ENCODE results near the gene SPEF2. TPM values are rescaled to one million over a fixed set of nuclear protein-coding genes. Genes with fewer than 3 reads are reported as not detected.

Gene SPEF2
- total RNA-seq, 1 experiment from 2014 or later, result 0.87 TPM

- TF ChIP-seq, protein P1, sequence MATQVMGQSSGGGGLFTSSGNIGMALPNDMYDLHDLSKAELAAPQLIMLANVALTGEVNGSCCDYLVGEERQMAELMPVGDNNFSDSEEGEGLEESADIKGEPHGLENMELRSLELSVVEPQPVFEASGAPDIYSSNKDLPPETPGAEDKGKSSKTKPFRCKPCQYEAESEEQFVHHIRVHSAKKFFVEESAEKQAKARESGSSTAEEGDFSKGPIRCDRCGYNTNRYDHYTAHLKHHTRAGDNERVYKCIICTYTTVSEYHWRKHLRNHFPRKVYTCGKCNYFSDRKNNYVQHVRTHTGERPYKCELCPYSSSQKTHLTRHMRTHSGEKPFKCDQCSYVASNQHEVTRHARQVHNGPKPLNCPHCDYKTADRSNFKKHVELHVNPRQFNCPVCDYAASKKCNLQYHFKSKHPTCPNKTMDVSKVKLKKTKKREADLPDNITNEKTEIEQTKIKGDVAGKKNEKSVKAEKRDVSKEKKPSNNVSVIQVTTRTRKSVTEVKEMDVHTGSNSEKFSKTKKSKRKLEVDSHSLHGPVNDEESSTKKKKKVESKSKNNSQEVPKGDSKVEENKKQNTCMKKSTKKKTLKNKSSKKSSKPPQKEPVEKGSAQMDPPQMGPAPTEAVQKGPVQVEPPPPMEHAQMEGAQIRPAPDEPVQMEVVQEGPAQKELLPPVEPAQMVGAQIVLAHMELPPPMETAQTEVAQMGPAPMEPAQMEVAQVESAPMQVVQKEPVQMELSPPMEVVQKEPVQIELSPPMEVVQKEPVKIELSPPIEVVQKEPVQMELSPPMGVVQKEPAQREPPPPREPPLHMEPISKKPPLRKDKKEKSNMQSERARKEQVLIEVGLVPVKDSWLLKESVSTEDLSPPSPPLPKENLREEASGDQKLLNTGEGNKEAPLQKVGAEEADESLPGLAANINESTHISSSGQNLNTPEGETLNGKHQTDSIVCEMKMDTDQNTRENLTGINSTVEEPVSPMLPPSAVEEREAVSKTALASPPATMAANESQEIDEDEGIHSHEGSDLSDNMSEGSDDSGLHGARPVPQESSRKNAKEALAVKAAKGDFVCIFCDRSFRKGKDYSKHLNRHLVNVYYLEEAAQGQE (IDR thresholded peaks at IDR 0.05; ENCODE audit: insufficient read depth in 1 of 2, low read depth in 2 of 2, low read length in 1 of 2), result no peak
- TF ChIP-seq CTCF (IDR thresholded peaks at IDR 0.05), result no peak
- TF ChIP-seq POLR2AphosphoS5 (IDR thresholded peaks at IDR 0.05; ENCODE audit: low read depth, low read length), result no peak
- TF ChIP-seq TCF7L2 (IDR thresholded peaks at IDR 0.05; ENCODE audit: low read depth, low read length), result no peak
- TF ChIP-seq SIN3A (IDR thresholded peaks at IDR 0.05; ENCODE audit: borderline replicate concordance, insufficient read depth, low read depth, low read length), result no peak
- ChIA-PET CTCF (no interaction called here), POLR2A (no interaction called here)
- H3K9me3 ChIP-seq (ENCODE audit: control insufficient read depth, insufficient read depth, low read depth, low read length), result no peaks in the 10 kb centered on the region
- in situ Hi-C loops (cut with HindIII; ENCODE audit: low pct_unique_long_range_greater_than_20kb, low sequenced_read_pairs), result no loop called here
- DNase-seq (ENCODE audit: low read depth, low spot score) (no peak), ATAC-seq (no peak)
- no peak overlapping the region for H3K27ac ChIP-seq (ENCODE audit: low read length)
- H3K4me3 ChIP-seq (ENCODE audit: low read depth in 2 of 2, low read length in 2 of 2), result no peak overlapping the region
- intact Hi-C loops (cut with micrococcal nuclease; ENCODE audit: unreplicated experiment), result loop anchor here (10.0 kb wide), 1 partner anchor 302 kb away; no protein-coding TSS in a partner anchor
- H3K4me1 ChIP-seq (ENCODE audit: control insufficient read depth, insufficient read depth, low read length), result no peaks in the 10 kb centered on the region
- H3K27me3 ChIP-seq (ENCODE audit: control insufficient read depth, insufficient read depth, low read length), result no peaks in the 10 kb centered on the region
- no TSS peak for BruUV-seq (replicated peaks)
- H3K36me3 ChIP-seq (ENCODE audit: control insufficient read depth, insufficient read depth, low read length), result peaks cover 4% of the 10 kb centered on the region; the same call in 1 of the 2 replicates
These were observed 5.3 kb downstream of the SPEF2 start for GRCh38 chr5:35622974-35623373.

DNA sequence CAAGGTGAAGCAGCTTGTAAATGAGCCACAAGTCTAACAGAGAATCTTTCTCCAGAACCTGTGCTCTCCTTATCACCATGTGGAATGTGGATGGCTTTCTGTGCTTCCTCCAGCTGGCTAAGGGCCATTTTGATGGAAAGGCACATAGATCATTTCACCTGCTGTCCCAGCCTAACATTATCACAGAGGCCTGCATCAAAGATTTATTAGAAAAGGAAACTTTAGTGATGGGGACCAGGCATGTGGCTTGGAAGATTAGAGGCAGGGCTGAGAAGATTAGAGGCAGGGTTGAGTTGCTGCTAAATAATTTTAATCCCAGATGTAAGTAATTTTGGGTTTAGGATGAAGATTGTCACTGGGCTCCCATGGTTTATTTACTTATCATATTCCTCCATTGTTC, 6.3 kb downstream of the SPEF2 start:
- H3K27ac ChIP-seq (ENCODE audit: low read length), result no peak overlapping the region
- no peaks in the 10 kb centered on the region for H3K4me1 ChIP-seq (ENCODE audit: control insufficient read depth, insufficient read depth, low read length)
- ATAC-seq, result no peak
- ChIA-PET CTCF (no interaction called here), POLR2A (interaction anchor here (0.7 kb wide), 1 partner anchor 694 kb away, joined by 8 read pairs; no protein-coding TSS in a partner anchor)
- H3K4me3 ChIP-seq (ENCODE audit: low read depth in 2 of 2, low read length in 2 of 2), result no peak overlapping the region
- in situ Hi-C loops (cut with HindIII; ENCODE audit: low pct_unique_long_range_greater_than_20kb, low sequenced_read_pairs) (no loop called here), intact Hi-C loops (cut with micrococcal nuclease; ENCODE audit: unreplicated experiment) (loop anchor here (10.0 kb wide), 1 partner anchor 301 kb away; no protein-coding TSS in a partner anchor)
- no TSS peak for BruUV-seq (replicated peaks)
- no peaks in the 10 kb centered on the region for H3K9me3 ChIP-seq (ENCODE audit: control insufficient read depth, insufficient read depth, low read depth, low read length)
- no peak for DNase-seq (ENCODE audit: low read depth, low spot score)
- no peaks in the 10 kb centered on the region for H3K36me3 ChIP-seq (ENCODE audit: control insufficient read depth, insufficient read depth, low read length)
- no peaks in the 10 kb centered on the region for H3K27me3 ChIP-seq (ENCODE audit: control insufficient read depth, insufficient read depth, low read length)
- no peak for TF ChIP-seq CTCF (IDR thresholded peaks at IDR 0.05)
- no peak for TF ChIP-seq TCF7L2 (IDR thresholded peaks at IDR 0.05; ENCODE audit: low read depth, low read length)
- TF ChIP-seq SIN3A (IDR thresholded peaks at IDR 0.05; ENCODE audit: borderline replicate concordance, insufficient read depth, low read depth, low read length), result no peak
- no peak for TF ChIP-seq POLR2AphosphoS5 (IDR thresholded peaks at IDR 0.05; ENCODE audit: low read depth, low read length)
- TF ChIP-seq, protein P1 (IDR thresholded peaks at IDR 0.05; ENCODE audit: insufficient read depth in 1 of 2, low read depth in 2 of 2, low read length in 1 of 2), result no peak
